A549 (cell line): ENCODE results near the gene NME3.

Experiments
- ESRRA ChIP-seq: fragments of 150-350 bp; IDR thresholded peaks from 2 replicates; pipeline ENCODE4 v1.6.1; 2014; ENCODE audit warnings: mild to moderate bottlenecking, low read length, borderline replicate concordance
- JUNB ChIP-seq: fragments of >200 bp; sonication (Bioruptor Twin); formaldehyde crosslinking; IDR thresholded peaks from 2 replicates; pipeline ENCODE4 v1.6.1; 2016
- NFE2L2 ChIP-seq: fragments of 150-350 bp; conservative IDR thresholded peaks from 2 replicates; pipeline ENCODE4 v1.6.1; 2014; ENCODE audit warnings: low read length
- POLR2A ChIP-seq: IDR thresholded peaks from 2 replicates; pipeline ENCODE4 v1.6.1; 2012; ENCODE audit warnings: mild to moderate bottlenecking, low read length
- TF ChIP-seq, protein P1 (sequence below): fragments of >200 bp; sonication (Bioruptor Twin); formaldehyde crosslinking; IDR thresholded peaks from 3 replicates; pipeline ENCODE4 v1.5.1; 2016
- TF ChIP-seq, protein P2 (sequence below): IDR thresholded peaks from 2 replicates; pipeline ENCODE4 v1.6.1; 2012; ENCODE audit warnings: low read depth, borderline replicate concordance

DNA sequence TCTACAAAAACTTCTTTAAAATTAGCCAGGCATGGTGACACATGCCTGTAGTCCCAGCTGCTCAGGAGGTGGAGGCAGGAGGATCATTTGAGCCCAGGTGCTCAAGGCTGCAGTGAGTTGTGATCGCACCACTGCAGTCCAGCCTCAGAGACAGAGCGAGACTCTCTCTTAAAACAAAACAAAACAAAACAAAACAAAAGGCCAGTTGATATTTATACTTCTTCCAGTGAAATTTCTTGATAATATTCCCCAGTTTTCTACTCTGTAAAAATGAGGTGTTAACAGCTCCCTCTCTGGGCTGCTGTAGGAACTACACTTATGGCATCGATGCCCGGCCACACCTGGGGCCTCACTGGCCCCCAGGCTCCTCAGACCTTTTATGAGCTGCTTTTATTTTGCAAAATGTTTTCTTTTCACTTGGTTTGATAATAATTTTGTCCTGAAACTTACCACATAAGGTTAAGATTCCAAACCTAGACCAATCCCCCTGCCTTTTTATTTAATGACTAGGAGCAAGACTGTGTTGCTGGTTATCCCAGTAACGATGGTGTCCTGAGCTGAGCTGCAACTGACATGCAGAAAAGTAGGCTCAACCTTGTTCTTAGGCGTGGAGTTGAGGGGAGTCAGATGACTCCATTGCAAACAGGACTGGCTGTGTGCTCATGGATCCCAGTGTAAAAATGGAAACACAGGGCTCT lies 47.7 kb downstream of the NME3 start:
- TF ChIP-seq ESRRA (no peak), POLR2A (no peak), NFE2L2 (no peak), JUNB (no peak)
- TF ChIP-seq, protein P1, sequence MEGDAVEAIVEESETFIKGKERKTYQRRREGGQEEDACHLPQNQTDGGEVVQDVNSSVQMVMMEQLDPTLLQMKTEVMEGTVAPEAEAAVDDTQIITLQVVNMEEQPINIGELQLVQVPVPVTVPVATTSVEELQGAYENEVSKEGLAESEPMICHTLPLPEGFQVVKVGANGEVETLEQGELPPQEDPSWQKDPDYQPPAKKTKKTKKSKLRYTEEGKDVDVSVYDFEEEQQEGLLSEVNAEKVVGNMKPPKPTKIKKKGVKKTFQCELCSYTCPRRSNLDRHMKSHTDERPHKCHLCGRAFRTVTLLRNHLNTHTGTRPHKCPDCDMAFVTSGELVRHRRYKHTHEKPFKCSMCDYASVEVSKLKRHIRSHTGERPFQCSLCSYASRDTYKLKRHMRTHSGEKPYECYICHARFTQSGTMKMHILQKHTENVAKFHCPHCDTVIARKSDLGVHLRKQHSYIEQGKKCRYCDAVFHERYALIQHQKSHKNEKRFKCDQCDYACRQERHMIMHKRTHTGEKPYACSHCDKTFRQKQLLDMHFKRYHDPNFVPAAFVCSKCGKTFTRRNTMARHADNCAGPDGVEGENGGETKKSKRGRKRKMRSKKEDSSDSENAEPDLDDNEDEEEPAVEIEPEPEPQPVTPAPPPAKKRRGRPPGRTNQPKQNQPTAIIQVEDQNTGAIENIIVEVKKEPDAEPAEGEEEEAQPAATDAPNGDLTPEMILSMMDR, result peak; percentile 77
- TF ChIP-seq, protein P2, sequence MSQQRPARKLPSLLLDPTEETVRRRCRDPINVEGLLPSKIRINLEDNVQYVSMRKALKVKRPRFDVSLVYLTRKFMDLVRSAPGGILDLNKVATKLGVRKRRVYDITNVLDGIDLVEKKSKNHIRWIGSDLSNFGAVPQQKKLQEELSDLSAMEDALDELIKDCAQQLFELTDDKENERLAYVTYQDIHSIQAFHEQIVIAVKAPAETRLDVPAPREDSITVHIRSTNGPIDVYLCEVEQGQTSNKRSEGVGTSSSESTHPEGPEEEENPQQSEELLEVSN, result no peak
